Measurements from ENCODE around the gene ACAD10. TPM values are rescaled to one million over a fixed set of nuclear protein-coding genes. Genes with fewer than 3 reads are reported as not detected.

Gene ACAD10
- total RNA-seq, 1 donor from 2014 or later, result 23.3 TPM

GRCh38 chr12:111691262-111691661, 5.4 kb downstream of the ACAD10 start:
- Histone ChIP-seq H3K36me3 (peaks cover 34% of the 10 kb centered on the region), H3K9me3 (no peaks in the 10 kb centered on the region), H3K4me3 (no peak overlapping the region), H3K4me1 (peaks cover 9% of the 10 kb centered on the region), H3K27me3 (no peaks in the 10 kb centered on the region), H3K27ac (no peak overlapping the region)
- TF ChIP-seq CTCF (IDR thresholded peaks at IDR 0.05), result no peak
- intact Hi-C loops (cut with DNase I), result no loop called here
- DNase-seq, result no peak
- ATAC-seq, result no peak

GRCh38 chr12:111692575-111693210, 6.8 kb downstream of the ACAD10 start:
- no peak for TF ChIP-seq CTCF (IDR thresholded peaks at IDR 0.05)
- peaks cover 43% of the 10 kb centered on the region for H3K36me3 ChIP-seq
- no peaks in the 10 kb centered on the region for H3K27me3 ChIP-seq

GRCh38 chr12:111693818-111694217, 8.0 kb downstream of the ACAD10 start:
- no peak overlapping the region for H3K27ac ChIP-seq
- DNase-seq, result no peak
- H3K9me3 ChIP-seq, result no peaks in the 10 kb centered on the region
- no peaks in the 10 kb centered on the region for H3K4me1 ChIP-seq
- peaks cover 53% of the 10 kb centered on the region for H3K36me3 ChIP-seq
- intact Hi-C loops (cut with DNase I), result no loop called here
- no peak for ATAC-seq
- no peaks in the 10 kb centered on the region for H3K27me3 ChIP-seq
- TF ChIP-seq CTCF (IDR thresholded peaks at IDR 0.05), result no peak
- no peak overlapping the region for H3K4me3 ChIP-seq

More at GRCh38 chr12:111692575-111693210, 6.8 kb downstream of the ACAD10 start:
- H3K9me3 ChIP-seq, result no peaks in the 10 kb centered on the region
- intact Hi-C loops (cut with DNase I), result no loop called here
- no peak overlapping the region for H3K27ac ChIP-seq
- DNase-seq, result no peak
- no peak for ATAC-seq
- no peak overlapping the region for H3K4me3 ChIP-seq
- H3K4me1 ChIP-seq, result no peaks in the 10 kb centered on the region

- Histone ChIP-seq H3K36me3 (peaks cover 71% of the 10 kb centered on the region), H3K27ac (no peak overlapping the region), H3K27me3 (no peaks in the 10 kb centered on the region), H3K4me1 (no peaks in the 10 kb centered on the region), H3K4me3 (no peak overlapping the region), H3K9me3 (no peaks in the 10 kb centered on the region)
- ATAC-seq, result no peak
- no peak for DNase-seq
- TF ChIP-seq CTCF (IDR thresholded peaks at IDR 0.05), result no peak
- intact Hi-C loops (cut with DNase I), result no loop called here
Observed at GRCh38 chr12:111699962-111700361, 14.1 kb downstream of the ACAD10 start.

GRCh38 chr12:111705672-111706071, 19.8 kb downstream of the ACAD10 start:
- intact Hi-C loops (cut with DNase I), result no loop called here
- ATAC-seq, result no peak

More at GRCh38 chr12:111705672-111706071, 19.8 kb downstream of the ACAD10 start:
- Histone ChIP-seq H3K4me3 (no peak overlapping the region), H3K4me1 (no peaks in the 10 kb centered on the region), H3K36me3 (peaks cover 70% of the 10 kb centered on the region), H3K9me3 (no peaks in the 10 kb centered on the region), H3K27ac (no peak overlapping the region), H3K27me3 (no peaks in the 10 kb centered on the region)
- no peak for DNase-seq
- TF ChIP-seq CTCF (IDR thresholded peaks at IDR 0.05), result no peak

Measured in upper lobe of right lung (tissue), 1 donor.